Esophagus muscularis mucosa (tissue), 4 donors: ENCODE results near the gene EVL. TPM values are rescaled to one million over a fixed set of nuclear protein-coding genes. Genes with fewer than 3 reads are reported as not detected.
"Not testable (repeated sequence)": the region's sequence is repeated elsewhere in the genome, so short reads cannot be mapped to it uniquely, and the experiment has no call there.

Experiments
- DNase-seq: peaks from one replicate; pipeline ENCODE4 v3.0.0-alpha.2; 2017; ENCODE audit errors: extremely low spot score
- H3K27ac ChIP-seq, 4 donors: fragments of 200-600 bp; sonication (generic); replicated peaks in 1 of 4; 1 replicate in 3 of 4; 2 replicates in 1 of 4; pipeline ENCODE4 v1.5.1; 2016 to 2019; ENCODE audit warnings: mild to moderate bottlenecking in 1 of 4
- H3K27me3 ChIP-seq, 4 donors: fragments of 200-600 bp; sonication (generic); one replicate each; pipeline versions ENCODE4 v1.5.1 to v1.6.0; 2016 to 2019
- H3K36me3 ChIP-seq, 4 donors: fragments of 200-600 bp; sonication (generic); one replicate each; pipeline ENCODE4 v1.5.1; 2016 to 2019
- H3K4me1 ChIP-seq, 4 donors: fragments of 200-600 bp; sonication (generic); one replicate each; pipeline ENCODE4 v1.5.1; 2016 to 2019
- H3K4me3 ChIP-seq, 4 donors: fragments of 200-600 bp; sonication (generic); 1 replicate in 2 of 4; 2 replicates in 2 of 4; pipeline ENCODE4 v1.5.1; 2016 to 2019; ENCODE audit warnings: mild to moderate bottlenecking in 4 of 4, moderate library complexity in 1 of 4
- H3K9me3 ChIP-seq, 4 donors: fragments of 200-600 bp; sonication (generic); 1 replicate in 3 of 4; 2 replicates in 1 of 4; pipeline ENCODE4 v1.5.1; 2016 to 2019
- CTCF ChIP-seq, 3 experiments: fragments of 200-600 bp in 2 of 3; fragments of 450-650 bp in 1 of 3; sonication (generic) in 2 of 3; IDR thresholded peaks; one replicate each; pipeline ENCODE4 v1.5.1; 2017 to 2019; ENCODE audit warnings: antibody characterized with exemption in 3 of 3, mild to moderate bottlenecking in 2 of 3, moderate library complexity in 1 of 3
- EP300 ChIP-seq: sonication (generic); formaldehyde crosslinking; IDR thresholded peaks from one replicate; pipeline ENCODE4 v1.6.1; 2017; ENCODE audit warnings: antibody characterized with exemption
- POLR2A ChIP-seq: fragments of 450-650 bp; IDR thresholded peaks from one replicate; pipeline ENCODE4 v1.6.1; 2017; ENCODE audit warnings: antibody characterized with exemption, moderate library complexity, mild to moderate bottlenecking, low read depth
- POLR2AphosphoS5 ChIP-seq, 2 donors: sonication (generic); formaldehyde crosslinking; IDR thresholded peaks; one replicate each; pipeline ENCODE4 v1.6.1; 2017; ENCODE audit warnings: antibody characterized with exemption in 2 of 2
- WGBS: methylation state at CpG from one replicate; pipeline ENCODE4 v1.1.5; 2018; 5-methylcytosine and 5-hydroxymethylcytosine counted together
- intact Hi-C: fragments of 100-400 bp; cut with DNase I; formaldehyde crosslinking; loops from one replicate; pipeline ENCODE4 v1.15.1; 2023
- total RNA-seq, 4 donors: library from RNA; depleted of rRNA; stranded (reverse); fragments of >200 nt; gene quantifications; one replicate each; pipeline versions ENCODE4 v1.1.0 to v1.2.1, GENCODE V29; 2016

EVL gene
- total RNA-seq, 4 donors from 2014 or later = 27.0 to 43.9 (median 37.3) TPM

GRCh38 chr14:100027771-100028490 is 37.3 kb upstream of the EVL start:
- no peak overlapping the region for H3K4me3 ChIP-seq
- TF ChIP-seq POLR2A = no peak
- TF ChIP-seq EP300 = no peak
- TF ChIP-seq CTCF (IDR thresholded peaks at IDR 0.05) = no peak
- TF ChIP-seq POLR2AphosphoS5 (IDR thresholded peaks at IDR 0.05) = no peak
- intact Hi-C loops = no loop called here
- no peaks in the 10 kb centered on the region for H3K27me3 ChIP-seq
- no peaks in the 10 kb centered on the region for H3K9me3 ChIP-seq
- peaks cover 26 to 52% (median 49%) of the 10 kb centered on the region in 4 donors for H3K4me1 ChIP-seq
- WGBS = 97% methylated on average over 4 of the region's 4 CpGs
- DNase-seq = no peak
- H3K27ac ChIP-seq = no peak overlapping the region
- no peaks in the 10 kb centered on the region for H3K36me3 ChIP-seq

- intact Hi-C loops = no loop called here
- Histone ChIP-seq H3K9me3 (no peaks in the 10 kb centered on the region), H3K27me3 (no peaks in the 10 kb centered on the region), H3K4me3 (no peak overlapping the region), H3K27ac (no peak overlapping the region), H3K36me3 (no peaks in the 10 kb centered on the region), H3K4me1 (peaks cover 21 to 42% (median 37%) of the 10 kb centered on the region in 4 donors)
- DNase-seq = no peak
- 92% methylated on average over 3 of the region's 3 CpGs for WGBS
- TF ChIP-seq CTCF (IDR thresholded peaks at IDR 0.05) (no peak), EP300 (no peak), POLR2A (no peak), POLR2AphosphoS5 (IDR thresholded peaks at IDR 0.05) (no peak)
Measured at GRCh38 chr14:100028990-100029677, 36.1 kb upstream of the EVL start.

GRCh38 chr14:100030006-100030405 is 35.2 kb upstream of the EVL start:
- H3K27ac ChIP-seq = peak overlapping the region in 3 of 4 donors; percentile 75 to 78 (median 76)
- not testable (repeated sequence) for H3K9me3 ChIP-seq, DNase-seq, H3K27me3 ChIP-seq, H3K36me3 ChIP-seq, H3K4me3 ChIP-seq
- peaks cover 17 to 37% (median 32%) of the 10 kb centered on the region in 4 donors for H3K4me1 ChIP-seq
- intact Hi-C loops = loop anchor here (5.0 kb wide), 1 partner anchor 48 kb away; no protein-coding TSS in a partner anchor
- WGBS = 94% methylated on average over 13 of the region's 13 CpGs

- Histone ChIP-seq H3K4me1 (peaks cover 17 to 35% (median 32%) of the 10 kb centered on the region in 4 donors), H3K36me3 (no peaks in the 10 kb centered on the region), H3K9me3 (no peaks in the 10 kb centered on the region), H3K4me3 (no peak overlapping the region), H3K27ac (peak overlapping the region; percentile 67 to 78 (median 76)), H3K27me3 (no peaks in the 10 kb centered on the region)
- TF ChIP-seq POLR2AphosphoS5 (IDR thresholded peaks at IDR 0.05) (peak in 1 of 2 donors; percentile 35), CTCF (IDR thresholded peaks at IDR 0.05) (no peak), POLR2A (no peak), EP300 (no peak)
- DNase-seq = no peak
- intact Hi-C loops = loop anchor here (5.0 kb wide), 1 partner anchor 48 kb away; no protein-coding TSS in a partner anchor
- 68% methylated on average over 7 of the region's 7 CpGs for WGBS
Measured at GRCh38 chr14:100030452-100031153, 34.6 kb upstream of the EVL start.
